GM18526 (cell line): ENCODE results near the gene GRM8.

Experiments used
- POLR2A ChIP-seq: IDR thresholded peaks from 3 replicates; pipeline ENCODE4 v1.6.1; 2011; ENCODE audit not compliant: insufficient read length; ENCODE audit errors: extremely low read depth

Gene GRM8

DNA sequence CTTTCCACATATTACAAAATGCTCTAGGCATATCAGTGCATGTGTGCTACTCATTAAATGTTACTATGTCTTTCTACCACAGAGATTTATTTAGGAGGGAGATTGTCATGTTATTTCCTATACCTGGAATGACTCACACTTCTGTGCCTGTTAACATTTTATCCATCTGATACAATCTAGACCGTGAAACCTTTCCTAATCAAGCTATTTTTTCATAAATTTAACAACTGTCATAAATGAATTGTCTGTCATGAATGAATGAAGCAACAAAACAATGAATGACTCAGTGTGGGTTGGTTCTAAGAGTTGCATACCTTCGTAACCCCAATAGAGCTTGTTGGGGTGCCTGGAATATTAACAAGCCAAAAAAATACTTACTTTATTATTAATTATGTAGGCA lies 554.3 kb downstream of the GRM8 start:
- TF ChIP-seq POLR2A = no peak

DNA sequence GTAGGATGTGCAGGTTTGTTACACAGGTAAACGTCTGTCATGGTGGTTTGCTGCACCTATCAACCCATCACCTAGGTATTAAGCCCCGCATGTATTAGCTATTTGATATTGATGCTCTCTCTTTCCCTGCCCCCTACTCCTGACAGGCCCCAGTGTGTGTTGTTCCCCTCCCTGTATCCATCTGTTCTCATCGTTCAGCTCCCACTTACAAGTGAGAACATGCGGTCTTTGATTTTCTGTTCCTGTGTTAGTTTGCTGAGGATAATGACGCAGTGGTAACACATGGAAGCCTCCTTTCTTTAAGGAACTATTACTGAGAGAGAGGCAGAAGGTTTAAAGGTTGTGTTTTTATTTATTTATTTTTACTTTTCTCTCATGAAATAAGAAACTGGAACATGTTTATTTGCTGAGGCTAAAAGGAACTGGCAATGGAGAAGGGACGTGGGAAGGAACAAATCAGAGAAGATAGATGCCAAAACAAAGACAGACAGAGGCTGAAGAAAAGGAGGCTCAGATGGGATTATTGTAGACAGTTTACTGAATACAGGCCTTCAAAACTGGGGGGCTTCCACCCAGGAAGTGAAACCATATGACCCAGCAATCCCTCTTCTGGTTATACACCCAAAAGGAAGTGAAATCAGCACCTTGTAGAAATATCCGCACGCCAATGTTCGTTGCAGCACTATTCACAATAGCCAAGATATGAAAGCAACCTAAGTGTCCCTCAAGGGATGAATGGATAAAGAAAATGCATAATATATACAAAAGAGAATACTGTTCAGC lies 556.3 kb downstream of the GRM8 start:
- TF ChIP-seq POLR2A = no peak

DNA sequence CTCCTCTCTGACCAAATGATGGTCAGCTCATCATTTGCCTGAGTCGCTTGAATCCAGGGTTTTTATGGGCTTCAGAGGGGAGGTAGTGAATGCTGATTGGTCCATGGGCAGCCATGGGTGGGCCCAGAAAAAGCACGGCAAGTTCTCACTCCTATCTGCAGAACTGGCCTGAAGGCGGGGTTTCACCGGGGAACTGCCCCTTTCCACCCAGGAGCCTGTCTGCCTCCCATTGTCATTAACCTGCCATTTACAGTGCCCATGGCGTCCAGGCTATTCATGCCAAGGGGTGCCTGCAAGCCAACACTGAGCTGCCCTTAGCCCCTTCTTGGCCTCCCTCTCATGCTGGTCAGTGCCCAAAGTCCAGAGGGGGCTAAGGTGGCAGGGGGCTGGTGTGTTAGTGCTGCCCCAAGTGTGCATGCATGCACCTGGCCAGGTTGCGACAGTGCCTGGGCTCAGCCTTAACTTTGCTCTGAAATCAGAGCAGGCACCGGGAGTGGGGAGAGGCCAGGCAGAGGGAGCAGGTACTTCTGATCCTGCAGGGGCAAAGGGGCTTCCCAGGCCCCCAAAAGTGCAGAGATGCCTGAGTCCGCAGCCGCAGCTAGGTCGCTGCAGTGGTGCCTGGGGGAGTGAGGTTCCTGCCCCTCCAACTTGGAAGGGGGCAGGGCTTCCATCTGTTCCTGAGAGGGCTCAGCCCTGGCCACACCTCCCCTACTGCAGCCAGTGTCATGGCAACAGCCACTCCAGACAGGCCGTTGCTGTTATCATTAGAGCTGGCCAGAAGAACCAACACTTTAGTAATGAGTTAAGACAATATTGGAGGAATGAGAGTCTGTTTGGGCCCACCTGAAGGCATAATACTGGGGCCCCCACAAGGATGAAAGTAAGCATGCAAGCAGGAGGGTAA lies 561.6 kb downstream of the GRM8 start:
- TF ChIP-seq POLR2A = no peak

DNA sequence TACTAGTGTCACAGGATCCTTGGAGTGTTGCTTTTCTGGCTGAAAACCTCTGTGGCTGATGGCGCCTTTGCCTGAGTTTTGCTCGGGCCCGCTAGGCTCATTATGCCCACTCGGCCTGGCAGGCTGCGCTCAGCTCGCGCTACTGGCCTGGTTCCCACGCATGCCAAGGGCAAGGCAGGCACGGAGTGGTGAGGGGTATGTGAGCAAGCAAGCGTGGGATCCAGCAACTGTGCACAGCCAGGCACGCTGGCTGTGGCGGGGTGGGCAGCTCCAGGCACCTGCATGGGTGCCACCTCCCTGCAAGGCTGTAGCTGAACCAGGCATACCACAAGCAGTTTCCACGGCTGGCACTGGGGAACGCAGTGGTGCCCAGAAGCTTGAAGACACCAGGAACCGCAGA lies 562.6 kb downstream of the GRM8 start:
- no peak for TF ChIP-seq POLR2A

- TF ChIP-seq POLR2A = no peak
Observed at GRCh38 chr7:126689037-126689436, 563.7 kb downstream of the GRM8 start.

DNA sequence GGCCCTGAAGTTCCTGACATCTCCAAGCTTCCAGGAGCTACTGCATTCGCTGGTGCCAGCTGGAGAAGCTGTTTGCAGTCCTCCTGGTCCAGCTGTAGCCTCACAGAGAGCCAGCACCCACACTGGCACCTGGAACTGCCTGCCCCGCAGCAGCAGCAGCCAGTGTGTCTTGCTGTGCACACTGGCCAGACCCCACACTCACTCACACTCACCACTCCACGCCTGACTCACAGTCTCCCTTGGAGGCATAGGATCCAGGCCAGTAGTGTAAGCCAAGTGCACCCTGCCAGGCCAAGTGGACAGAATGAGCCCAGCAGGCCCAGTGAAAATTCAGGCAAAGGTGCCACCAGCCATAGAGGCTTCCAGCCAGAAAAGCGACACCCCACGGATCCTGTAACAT lies 566.3 kb downstream of the GRM8 start:
- TF ChIP-seq POLR2A = no peak

DNA sequence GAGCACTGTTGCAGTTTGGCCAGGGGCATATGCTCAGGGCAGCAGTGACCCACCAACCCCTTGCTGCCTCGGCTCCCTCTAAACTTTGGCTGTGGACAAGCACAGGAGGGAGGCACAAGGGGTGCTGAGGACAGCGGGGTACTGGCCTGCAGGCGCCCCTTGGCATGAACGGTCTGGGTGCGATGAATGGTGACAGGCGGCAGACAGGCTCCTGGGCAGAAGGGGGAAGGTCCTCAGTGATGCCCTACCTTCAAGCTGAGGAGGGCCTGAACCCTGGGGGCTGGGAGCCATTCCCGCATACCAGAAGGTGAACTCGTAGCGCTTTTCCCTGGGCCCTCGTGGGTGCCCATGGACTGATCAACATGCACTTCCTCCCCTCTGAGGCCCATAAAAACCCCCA lies 567.1 kb downstream of the GRM8 start:
- TF ChIP-seq POLR2A = no peak

GRCh38 chr7:126685018-126685573 lies 567.6 kb downstream of the GRM8 start:
- no peak for TF ChIP-seq POLR2A

- TF ChIP-seq POLR2A = no peak
Observed at GRCh38 chr7:126682176-126682575, 570.6 kb downstream of the GRM8 start.

GRCh38 chr7:126668367-126668752 lies 584.4 kb downstream of the GRM8 start:
- TF ChIP-seq POLR2A = no peak

- TF ChIP-seq POLR2A = no peak
Observed at GRCh38 chr7:126667742-126668366, 584.9 kb downstream of the GRM8 start.

DNA sequence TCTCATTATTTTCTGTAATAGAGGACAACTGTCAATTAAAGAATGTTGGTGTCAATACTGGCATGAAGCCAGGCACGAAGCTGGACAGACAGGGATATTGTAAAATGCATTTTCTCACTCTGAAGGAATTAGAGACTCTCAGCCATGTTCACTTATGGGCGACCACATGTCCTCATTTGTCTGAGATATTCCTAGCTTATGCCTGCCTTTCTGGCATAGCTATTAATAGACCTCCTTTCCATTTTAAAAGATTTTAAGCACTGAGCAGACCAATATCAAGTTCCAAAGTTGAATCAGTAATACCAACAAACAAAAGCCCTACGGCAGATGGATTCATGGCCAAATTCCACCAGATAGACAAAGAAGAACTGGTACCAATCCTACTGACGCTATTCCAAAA lies 589.9 kb downstream of the GRM8 start:
- TF ChIP-seq POLR2A = no peak

- no peak for TF ChIP-seq POLR2A
Observed at GRCh38 chr7:126659124-126659523, 593.6 kb downstream of the GRM8 start.

GRCh38 chr7:126658684-126659083 lies 594.1 kb downstream of the GRM8 start:
- no peak for TF ChIP-seq POLR2A

DNA sequence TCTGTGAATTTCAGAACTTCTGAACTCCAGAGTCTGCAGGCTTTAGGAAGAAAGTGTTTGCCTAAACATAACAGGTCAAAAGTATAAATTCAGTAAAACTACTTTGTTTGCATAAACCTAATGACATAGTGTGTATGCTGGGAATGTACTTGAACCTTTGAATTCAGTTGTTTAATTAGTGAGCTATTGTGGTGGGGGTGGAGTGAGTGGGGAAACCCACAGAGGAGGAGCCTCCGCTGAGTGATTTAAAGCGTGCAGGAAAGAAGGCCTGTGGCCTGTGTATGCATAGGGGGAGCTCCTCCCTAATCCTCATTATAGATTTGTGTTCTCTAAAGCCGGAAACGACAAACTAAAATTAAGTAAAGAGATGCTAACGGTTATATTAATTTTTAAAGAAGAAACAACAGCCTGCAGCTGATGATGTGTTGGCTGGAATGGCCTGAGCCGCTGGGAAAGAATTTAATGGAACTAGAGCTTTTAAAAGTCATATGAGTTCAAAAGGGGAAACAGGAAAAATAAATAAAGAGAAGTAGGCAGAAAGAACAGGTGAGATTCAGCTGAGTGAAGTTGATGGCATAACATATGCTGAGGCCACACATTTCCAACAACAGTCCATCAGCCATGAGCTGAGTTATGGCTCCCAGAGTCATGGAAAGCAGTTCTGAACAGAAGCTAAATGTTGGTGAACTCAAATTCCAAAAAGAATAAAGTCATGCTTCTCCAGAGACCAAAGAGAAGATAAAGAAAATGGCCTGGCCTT lies 595.0 kb downstream of the GRM8 start:
- TF ChIP-seq POLR2A = no peak
